HG03103 (cell line): Measurements from ENCODE around the gene PVRIG.
A peak's percentile ranks its signal among the peaks of the same experiment; 100 is the strongest.
"Not testable (repeated sequence)": the region's sequence is repeated elsewhere in the genome, so short reads cannot be mapped to it uniquely, and the experiment has no call there.

Experiments
- ATAC-seq: cut with Tn5 transposase; IDR thresholded peaks from one replicate; pipeline ENCODE4 v1.9.1; 2021; ENCODE audit warnings: low read depth; ENCODE audit not compliant: unreplicated experiment

The PVRIG gene

DNA sequence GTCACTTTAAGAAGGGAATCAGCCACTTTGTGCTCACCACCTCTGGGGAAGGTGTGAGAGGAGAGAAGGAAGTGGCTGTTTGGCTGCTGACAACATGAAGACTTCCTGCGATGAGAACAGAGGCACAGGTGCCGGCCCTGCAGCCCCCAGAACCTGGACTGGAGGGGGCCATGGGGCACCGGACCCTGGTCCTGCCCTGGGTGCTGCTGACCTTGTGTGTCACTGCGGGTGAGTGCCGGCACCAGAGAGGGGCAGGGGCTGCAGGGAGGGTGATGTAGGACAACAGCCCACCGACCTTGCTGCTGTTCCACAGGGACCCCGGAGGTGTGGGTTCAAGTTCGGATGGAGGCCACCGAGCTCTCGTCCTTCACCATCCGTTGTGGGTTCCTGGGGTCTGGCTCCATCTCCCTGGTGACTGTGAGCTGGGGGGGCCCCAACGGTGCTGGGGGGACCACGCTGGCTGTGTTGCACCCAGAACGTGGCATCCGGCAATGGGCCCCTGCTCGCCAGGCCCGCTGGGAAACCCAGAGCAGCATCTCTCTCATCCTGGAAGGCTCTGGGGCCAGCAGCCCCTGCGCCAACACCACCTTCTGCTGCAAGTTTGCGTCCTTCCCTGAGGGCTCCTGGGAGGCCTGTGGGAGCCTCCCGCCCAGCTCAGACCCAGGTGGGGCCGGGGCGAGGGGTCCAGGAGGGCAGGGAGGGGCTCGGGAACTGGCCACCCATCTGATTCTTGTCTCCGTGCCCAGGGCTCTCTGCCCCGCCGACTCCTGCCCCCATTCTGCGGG, at the start of gene PVRIG:
Gene PVRIG, plus strand, starts transcription at position 149 of the 785 bp plus-strand sequence. Its CDS starts 22 bp downstream, at position 171.
- not testable (repeated sequence) for ATAC-seq

DNA sequence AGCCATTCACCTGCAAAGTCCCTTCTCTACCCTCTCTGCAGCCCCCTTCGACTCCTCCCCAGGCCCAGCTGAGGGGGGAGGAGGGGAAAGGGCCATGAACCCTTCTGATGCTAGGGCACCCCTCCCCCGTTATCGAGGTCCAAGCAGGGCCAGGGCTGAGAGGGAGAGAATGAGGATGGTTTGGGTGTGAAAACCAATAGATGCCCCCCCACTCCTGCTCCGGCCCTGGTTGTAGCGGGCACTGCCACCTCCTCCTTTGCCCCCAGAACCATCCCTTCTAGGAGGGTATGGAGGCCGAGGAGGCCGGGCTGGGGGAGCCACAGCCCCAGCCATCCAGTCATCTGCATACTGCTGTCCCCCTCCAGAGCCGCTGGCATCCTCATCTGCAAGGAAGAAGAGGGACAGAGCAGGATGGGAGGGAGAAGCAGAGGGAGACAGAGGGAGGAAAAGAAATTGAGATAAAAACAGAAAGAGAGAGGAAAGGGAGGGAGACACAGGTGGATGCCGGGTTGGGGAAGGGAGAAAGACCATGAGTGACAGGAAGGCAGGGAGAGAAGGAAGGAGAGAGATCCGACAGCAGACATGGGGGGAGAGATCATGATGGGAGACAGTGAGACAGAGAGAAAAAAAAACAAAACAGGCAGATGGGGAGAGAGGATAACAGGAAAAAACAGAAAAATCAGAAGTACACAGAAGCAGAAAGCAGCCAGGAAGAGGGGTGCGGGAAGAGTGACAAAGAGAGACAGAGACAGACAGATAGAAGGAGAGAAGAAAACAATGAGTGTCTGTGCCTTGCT, 49.5 kb upstream of the PVRIG start:
- ATAC-seq: no peak

DNA sequence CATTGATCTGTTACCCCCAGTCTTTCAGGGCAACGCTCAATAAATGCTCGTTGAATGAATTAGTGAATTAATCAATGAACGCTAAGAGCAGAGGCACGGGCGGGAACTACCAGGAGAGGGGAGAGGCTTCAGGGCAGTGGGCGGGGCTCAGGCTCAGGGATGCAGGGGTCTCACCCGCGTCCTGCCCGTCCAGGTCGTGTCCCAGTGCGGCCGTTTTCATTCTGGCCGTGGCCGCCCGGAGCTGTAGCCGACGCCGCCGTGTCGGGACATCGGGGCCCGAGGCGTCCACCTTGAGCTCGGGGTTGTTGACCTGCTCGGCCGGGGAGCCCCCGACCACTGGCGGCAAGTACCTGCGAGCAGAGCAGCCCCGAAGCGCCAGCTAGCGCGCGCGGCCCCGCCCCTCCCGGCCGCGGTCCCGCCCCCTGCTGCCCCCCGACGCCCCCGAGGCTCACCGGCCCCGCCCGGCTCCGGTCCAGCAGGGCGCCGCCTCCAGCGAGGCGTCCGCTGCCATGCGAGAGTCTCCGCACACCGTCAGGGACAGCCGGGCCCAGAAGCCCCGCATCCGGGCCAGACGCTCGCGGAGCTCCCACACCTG, 48.6 kb upstream of the PVRIG start:
- ATAC-seq: no peak

DNA sequence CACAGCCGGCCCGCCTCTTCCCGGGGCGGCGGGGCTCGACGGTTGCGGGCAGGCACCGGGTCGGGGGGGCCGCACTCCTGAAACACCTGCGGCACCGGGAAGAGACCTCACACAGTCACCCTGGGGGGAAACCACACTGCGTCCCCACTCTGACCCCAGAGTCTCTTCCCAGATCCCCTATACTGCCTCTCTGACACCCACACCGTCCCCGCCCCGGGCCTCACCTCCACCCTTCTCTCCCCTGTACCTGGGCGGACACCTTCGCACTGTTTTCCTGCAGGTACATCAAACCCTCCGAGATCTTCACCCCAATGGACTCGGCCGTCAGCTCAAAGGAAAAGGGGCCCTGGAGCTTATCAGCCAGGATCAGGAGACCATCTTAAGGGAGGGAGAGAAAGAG, 47.9 kb upstream of the PVRIG start:
- no peak for ATAC-seq

DNA sequence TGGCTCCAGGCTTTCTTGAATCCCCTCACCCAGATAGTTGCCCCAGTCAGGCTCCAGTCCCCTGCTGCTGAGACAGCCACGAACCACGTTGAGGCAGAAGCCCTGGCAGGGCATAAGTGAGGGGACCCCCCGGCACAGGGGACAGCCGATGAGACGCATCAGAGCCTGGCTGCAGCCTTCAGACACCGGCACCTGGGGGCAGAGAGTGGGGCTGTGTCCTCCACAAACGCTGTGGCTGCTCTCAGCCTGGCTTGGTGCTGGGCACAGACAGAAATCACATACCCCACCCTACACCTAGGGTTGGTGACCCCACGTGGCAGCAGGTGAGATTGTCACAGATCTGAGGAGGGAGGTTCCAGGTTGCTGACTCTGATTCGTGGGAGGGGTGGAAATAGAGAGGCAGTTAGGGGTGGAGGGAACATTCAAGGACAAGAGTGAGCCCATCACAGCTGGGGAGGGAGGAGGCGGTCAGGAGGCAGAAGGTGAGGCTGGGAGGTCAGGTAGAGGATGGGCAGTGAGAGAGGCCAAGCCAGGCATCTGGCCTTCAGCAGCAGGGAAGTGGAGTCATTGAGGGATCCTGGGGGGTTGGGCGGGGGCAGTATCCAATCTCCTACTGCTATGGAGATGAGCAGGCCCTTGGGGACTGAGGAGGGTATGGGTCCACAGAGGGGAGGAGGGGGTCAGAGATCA, 45.8 kb upstream of the PVRIG start:
- ATAC-seq: no peak

DNA sequence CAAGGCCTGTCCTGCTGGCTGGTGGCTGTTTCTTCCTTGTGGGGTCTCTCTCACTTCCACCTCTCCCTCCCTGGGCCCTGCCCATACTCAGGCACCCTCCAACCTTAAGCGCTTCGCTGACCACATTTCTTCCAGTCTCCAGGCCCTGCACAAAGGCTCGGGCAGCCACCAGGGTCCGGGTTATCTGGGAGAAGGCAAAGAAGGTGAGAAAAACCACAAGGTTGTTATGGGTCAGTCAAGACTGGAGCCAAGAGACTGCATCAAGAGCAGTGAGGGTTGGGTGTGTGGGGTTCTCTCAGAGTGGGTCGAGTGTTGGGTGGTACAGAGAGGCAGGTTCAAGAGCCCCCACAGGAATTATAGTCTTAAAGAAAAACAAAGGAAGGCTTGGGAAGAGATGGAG, 45.2 kb upstream of the PVRIG start:
- no peak for ATAC-seq

DNA sequence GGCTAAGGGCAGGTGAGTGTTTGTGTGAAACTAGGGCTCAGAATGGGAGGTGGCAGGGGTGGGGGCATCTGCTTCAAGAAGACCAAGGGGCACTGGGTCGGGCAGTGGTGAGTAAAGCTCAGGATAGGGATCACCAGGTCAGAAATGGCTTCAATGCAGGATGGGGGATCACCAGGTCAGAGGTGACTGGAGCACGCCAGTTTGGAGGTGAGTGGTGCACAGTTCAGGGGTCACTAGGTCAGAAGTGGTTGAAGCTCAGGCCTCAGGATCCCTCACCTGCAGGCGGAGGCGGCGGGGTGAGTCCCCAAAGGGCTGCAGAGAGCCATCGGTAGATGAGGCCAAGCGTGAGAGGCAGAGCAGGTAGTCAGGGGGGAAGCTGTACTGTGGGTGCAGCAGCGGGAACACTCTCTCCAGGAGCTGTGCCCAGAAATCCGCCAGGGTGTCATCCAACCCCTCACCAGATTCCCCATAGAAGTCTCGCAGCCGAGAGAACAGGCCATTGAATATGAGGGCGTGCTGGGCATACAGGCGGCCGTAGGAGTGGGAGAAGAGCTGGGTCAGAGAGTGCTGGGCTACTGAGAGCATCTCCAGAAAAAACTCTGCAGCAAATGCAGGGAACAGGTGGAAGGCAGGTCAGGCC, 44.3 kb upstream of the PVRIG start:
- ATAC-seq: no peak

DNA sequence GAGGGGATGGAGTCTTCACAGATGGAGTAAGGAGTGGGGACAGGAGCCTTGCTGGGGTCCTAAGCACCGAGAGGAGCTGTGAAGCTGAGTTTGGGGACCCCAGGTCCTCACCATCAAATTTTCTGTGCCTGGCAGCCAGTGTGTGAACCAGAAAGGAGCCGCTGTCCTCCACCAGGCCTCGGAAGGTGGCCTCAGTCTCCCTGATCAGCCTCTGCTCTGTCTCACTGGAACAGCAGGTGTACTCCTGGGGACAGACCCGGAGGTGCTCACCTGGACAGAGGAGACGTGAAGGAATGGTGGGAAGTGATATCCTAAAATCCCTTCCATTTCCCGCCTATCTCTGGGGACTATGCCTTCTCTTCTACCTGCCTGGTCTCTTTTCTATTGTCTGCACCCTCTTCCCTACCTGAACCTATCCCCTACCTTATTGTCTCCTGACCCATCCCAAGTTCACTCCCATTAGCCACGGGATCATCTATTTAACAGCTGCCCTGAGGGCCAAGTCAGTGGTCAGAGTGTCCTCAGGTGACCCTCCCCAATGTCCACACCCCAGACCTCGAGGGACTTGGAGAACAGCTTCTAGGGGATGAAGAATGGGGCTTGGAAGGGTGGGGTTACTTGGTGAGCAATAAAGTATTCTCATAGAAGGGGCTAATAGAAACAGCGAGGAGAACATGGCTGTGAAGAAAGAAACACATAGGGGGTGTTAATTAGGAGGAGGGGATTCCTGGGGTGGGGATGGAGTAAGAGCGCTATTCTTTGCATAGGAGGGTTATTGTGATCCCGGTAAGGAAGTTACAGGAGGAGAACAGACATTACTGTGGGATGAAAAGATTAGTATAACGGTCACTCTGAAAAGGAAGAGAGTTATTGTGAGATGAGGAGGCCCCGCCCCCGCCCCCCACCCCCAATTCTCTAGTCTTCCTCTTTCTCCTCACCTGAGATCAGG, 43.4 kb upstream of the PVRIG start:
- no peak for ATAC-seq

DNA sequence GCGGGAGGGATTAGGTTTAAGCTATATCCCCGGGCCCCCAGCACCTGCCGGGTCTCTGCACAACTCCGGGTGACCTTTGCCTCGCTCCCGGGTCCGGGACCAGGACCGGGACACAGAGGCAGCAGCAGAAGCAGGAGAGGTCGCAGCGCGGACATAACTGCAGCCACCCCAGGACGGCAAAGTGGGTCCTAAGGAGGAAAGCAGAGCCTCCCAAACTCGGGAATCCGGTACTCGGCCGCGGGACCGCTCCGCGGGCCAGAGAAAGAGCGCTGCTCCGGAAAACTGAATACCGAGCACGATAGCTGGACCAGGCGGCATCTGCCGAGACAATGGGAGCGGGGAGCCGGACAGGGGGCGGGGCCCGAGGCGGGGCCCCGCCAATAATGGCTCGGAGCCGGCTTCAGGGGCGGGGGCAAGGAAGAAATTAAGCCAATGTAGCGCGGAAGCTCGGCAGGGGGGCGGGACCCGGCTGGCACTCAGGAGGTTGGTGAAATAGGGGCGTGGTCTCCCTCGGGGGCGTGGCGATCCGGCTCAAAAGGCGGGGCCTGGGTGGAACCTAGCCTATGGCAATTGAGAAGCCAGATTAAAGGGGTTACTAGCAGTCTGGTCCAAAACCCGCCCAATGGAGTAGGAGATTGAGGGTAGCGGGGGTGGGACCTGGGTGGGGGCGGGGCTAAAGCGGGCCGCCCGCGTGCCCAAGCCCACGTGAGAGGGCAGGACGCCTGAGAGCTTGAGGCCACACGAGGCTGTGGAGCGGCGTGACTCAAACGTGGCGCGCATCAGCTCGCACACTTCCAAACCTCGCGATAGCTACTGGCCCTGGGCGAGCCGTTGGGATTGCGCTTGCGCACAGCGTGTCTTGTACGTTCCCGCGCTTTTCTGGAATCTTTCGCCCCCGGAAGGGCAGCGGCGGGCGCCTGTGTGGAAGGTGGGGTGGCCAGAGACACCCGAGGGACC, 42.4 kb upstream of the PVRIG start, which contains the start of the genes GPC2 and STAG3:
Gene GPC2, minus strand, starts transcription at position 337 of the 957 bp plus-strand sequence. Its CDS starts 182 bp downstream, at position 155.
Gene STAG3, plus strand, starts transcription at position 874 of the 957 bp plus-strand sequence. CDS start 2,639 bp downstream, outside the sequence.
- peak; percentile 85 for ATAC-seq

DNA sequence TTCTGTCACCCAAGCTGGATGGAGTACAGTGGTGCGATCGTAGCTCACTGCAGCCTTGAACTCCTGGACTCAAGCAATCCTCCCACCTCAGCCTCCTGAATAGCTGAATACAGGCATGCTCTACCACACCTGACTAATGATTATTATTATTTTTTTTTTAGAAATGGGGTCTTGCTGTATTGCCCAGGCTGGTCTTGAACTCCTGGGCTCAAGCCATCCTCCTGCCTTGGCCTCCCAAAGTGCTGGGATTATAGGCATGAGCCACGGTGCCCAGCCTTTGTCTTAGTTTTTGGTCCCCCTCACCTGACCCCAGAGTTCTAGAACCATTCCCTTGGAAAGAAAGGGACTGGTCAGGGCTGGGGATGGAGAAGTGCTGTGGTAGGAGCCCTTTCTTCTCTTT, 39.7 kb upstream of the PVRIG start:
- ATAC-seq: not testable (repeated sequence)

DNA sequence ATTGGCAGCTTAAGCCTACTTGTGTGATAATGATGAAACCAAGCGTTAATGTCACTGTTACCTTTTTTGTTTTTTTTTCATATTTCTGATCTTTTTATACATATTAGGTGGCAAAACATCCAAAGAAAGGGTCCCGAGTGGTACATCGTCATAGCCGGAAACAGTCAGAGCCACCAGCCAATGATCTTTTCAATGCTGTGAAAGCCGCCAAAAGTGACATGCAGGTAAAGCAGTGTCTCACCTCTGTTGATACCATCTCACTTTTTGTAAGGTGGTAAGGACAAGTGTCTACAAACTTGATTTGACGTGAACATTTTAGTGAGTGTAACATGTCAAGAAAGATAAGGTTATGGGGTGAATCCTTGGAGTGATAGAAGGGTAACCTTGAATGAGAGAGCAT, 37.1 kb upstream of the PVRIG start:
- ATAC-seq: not testable (repeated sequence)

DNA sequence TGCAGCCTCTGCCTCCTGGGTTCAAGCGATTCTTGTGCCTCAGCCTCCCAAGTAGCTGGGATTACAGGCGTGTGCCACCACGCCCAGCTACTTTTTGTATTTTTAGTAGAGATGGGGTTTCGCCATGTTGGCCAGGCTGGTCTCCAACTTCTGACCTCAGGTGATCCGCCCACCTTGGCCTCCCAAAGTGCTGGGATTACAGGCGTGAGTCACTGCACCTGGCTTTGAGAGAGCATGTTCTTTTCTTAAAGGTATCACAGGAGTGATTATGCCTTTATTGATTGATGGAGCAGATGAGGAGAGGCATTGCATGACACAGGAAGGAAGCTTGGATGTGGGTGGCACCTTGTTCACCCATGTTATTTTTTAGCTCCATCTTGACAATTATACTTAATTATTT, 36.7 kb upstream of the PVRIG start:
- not testable (repeated sequence) for ATAC-seq

DNA sequence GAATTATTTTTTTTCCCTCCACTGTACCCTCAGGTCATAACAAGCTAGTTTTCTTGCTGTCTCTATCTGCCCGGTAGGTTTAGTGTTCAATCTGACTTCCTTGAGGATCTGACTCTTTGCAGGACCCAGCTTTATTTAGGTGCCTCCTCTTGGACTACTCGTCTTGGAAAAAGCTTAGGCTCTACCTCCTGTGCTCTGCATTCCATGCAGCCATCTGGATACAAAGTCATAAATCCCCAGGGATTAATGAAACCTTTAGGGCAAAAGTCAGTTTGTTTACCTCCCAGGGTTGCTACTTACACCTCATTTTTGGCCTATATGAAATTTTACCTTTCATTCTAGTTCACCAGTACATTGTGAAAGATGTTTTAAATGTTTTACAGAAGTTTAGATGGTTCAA, 34.0 kb upstream of the PVRIG start:
- ATAC-seq: no peak

DNA sequence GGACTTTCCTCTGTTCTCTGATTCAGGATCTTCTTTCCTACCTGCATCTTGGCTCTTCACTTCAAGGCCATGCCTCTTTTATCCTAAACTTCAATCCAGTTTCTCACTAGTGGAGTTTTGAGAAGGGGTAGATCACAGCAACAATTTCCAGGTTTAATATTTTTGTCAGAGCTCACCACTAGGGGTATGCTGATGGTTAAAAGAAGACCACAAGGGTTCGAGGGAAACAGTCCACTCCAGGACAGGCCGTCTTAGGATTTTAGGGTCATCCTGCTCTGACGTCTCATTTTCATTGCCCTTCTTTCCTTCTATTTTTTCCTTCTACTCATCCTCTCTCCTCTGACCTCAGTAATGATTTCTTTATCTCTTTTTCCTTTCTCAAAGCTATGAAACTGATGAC, 30.7 kb upstream of the PVRIG start:
- no peak for ATAC-seq

DNA sequence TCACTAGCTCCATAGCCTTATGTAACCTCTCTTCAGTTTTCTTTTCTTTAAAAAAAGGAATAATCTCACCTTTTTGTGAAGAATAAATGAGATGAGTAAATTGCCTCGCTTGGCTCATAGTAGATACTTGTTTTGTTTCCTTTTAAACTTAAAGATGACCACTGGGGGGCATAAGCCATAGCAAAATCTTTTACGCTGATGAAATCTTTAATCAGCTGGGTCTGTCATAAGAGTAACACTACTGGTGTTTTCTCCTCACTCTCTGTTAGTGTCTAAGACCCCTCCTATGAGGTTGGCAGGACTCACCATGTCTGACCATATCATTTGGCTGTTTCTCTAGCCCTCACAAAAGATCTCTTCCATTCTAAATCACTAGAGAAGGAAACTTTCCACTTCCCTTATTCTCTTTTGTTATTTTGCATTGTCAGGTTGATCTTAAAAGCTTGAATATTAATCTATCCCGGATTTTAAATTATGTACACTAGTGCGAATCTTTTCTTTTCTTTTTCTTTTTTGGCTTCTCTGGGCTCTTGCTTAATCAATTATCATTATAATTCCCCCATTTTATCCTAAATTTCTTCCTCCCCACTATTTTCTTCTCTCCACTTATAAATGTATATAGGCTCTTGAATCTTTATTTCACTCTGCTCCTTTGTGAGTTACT, 29.6 kb upstream of the PVRIG start:
- no peak for ATAC-seq

DNA sequence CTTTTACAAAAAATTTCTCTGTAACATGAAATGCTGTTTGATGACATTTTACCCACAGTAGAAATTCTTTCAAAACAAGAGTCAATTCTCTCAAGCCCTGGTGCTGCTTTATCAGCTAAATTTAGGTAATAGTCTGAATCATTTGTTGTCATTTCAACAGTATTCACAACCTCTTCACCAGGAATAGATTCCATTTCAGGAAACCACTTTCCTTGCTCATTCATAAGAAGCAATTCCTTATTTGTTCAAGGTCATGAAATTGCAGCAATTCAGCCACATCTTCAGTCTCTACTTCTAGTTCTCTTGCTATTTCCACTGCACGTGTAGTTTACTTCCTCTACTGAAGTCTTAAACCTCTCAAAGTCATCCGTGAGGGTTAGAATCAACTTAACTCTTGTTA, 28.0 kb upstream of the PVRIG start:
- no peak for ATAC-seq

DNA sequence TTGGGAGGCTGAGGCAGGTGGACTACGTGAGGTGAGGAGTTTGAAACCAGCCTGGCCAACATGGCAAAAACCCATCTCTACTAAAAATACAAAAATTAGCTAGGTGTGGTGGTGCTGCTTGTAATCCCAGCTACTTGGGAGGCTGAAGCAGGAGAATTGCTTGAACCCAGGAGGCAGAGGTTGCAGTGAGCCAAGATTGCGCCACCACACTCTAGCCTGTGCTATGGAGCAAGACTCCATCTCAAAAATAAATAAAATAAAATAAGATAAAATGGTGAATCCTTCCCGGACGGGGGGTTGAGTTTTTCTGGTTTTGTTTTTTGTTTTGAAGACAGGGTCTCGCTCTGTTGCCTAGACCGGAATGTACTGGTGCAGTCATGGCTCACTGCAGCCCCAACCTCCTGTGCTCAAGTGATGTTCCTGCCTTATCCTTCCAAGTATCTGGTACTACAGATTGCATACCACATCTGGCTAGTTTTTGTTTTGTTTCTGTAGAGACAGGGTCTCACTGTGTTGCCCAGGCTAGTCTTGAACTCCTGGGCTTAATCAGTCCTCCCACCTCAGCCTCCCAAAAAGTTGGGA, 27.4 kb upstream of the PVRIG start:
- not testable (repeated sequence) for ATAC-seq
